Left colon (tissue), 2 donors: ENCODE measurements around the gene TMPRSS3. TPM values are rescaled to one million over a fixed set of nuclear protein-coding genes. Genes with fewer than 3 reads are reported as not detected.

Source experiments
- ATAC-seq: fragments of 200-7000 bp; cut with Tn5 transposase; one replicate; pipeline ENCODE4 v1.9.1; 2020; ENCODE audit warnings: mild to moderate bottlenecking, moderate library complexity
- DNase-seq, 2 donors: peaks; one replicate each; pipeline ENCODE4 v3.0.0-alpha.2; 2020
- intact Hi-C, 2 donors: fragments of 100-400 bp; cut with DNase I in 1 of 2; cut with micrococcal nuclease in 1 of 2; formaldehyde crosslinking; loops; one replicate each; pipeline versions ENCODE4 v1.11.2 to v1.14.0; 2022; cut with DNase I, micrococcal nuclease
- total RNA-seq, 2 donors: library from RNA; stranded (reverse); fragmentation: NEBNext Ultra II Directional; extraction: Animal tissue kit (Norgen Biotek cat#: 25700); gene quantifications; one replicate each; pipeline ENCODE4 v1.2.1, GENCODE V29; 2021
- donor health status: DM: no; HTN: no; CAD: no.
- donor health status: DM: yes; HTN: yes; CAD: no.

TMPRSS3 gene
- total RNA-seq, 2 donors from 2014 or later: 0.43 to 0.61 TPM

DNA sequence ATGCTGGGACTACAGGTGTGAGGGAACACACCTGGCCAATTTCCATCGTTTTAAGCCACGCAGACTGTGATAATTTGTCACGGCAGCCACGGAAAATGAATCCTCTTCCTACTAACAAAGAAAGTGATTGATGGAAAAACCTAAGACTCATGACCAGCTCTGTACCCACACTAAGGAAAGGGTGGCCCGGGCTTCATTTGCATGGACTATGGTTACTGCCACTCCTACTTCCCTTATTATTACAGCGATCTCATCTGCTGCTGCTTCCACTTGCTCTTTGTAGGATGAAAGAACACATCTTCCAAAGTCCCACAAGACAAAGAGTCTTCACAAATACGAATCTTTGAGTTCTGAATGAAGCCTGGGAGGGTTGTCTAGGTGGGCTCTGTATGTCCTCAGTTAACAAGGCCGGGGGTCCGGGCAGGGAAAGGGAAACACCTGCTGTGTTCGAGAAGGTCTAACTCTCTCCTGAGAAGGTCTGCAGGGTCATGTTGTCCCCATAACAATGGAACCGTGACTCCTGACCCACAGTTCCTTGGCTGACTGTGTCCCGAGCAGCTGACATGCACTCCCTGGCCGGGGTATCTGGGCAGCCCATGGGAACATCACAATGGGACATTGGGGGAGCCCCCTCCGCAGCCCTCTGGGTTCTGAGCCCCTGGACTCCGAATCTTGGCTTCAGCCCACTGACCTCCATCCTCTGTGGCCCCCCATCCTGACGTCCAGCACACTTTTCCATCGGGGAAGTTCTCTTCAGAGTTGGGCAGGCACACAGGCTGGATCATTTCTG lies 16.2 kb downstream of the TMPRSS3 start:
- intact Hi-C loops: no loop called here
- DNase-seq: peak in 1 of 2 donors; percentile 22
- no peak for ATAC-seq

DNA sequence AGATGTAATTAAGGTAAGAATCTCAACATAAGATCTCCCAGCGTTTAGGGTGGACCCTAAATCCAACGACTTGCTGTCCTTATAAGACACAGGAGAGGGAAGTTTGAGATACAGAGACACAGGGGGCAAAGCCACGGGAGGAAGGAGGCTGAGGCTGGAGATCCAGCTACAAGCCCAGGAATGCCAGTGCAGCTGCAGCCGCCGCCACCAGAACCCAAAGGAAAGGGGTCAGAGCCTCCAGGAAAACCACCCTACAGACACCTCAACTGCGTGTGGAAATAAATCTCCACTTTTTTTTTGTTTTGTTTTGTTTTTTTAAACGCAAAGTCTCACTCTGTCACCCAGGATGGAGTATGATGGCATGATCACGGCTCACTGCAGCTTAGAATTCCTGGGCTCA lies 17.4 kb downstream of the TMPRSS3 start:
- ATAC-seq (no peak), DNase-seq (no peak)
- intact Hi-C loops: no loop called here

DNA sequence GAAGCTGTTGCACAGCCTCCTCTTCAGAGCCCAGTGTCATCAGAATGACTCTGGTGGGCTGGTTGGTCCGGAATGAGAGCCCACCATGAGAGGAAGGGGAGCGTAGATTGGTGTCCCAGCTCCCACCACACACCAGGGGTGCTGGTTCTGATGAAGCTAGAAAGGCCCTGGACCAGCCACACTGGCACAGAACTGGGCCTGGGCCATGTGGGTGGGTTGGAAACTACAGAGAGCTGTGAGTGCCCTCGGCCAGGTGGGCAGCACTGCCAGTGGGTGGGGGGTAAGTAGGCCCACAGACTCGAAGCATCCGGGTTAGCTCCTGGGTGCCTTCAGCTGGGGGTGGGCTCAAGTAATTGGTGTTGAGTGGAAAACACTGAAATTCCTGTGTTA lies 17.9 kb downstream of the TMPRSS3 start:
- intact Hi-C loops: no loop called here
- ATAC-seq (no peak), DNase-seq (peak in 1 of 2 donors; percentile 16)

DNA sequence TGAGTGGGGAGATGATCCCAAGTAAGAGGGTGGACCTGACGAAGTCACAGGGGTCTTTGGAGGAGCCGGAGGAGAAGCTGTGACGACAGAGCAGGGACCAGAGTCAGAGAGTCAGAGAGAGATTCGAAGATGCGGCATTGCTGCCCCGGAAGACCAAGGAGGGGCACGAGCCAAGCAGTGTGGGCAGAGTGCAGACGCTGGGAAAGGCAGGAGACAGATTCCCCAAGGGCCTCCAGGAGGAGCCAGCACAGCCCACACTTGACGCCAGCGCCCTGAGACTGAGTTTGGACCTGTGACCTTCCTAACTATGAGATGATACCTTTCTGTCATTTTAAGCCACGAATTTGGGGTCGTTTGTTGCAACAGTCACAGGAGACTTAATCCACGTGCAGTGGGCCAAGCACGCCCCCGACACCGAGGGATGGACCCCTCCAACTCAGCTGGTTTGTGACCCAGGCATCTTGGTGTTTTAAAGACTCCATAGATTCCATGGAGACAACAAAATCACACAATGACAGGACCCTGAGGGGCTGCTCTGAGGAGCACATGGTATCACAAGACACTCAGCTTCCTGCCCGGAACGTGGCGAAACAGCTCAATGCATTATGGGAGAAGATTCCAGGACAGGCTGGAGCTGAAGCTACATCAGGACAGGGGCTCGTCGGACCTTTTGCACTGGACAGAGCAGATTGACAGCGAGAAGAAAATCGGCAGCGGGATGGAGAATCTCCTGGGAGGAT lies 18.5 kb downstream of the TMPRSS3 start:
- intact Hi-C loops: no loop called here
- peak in 1 of 2 donors; percentile 23 for DNase-seq
- ATAC-seq: no peak

DNA sequence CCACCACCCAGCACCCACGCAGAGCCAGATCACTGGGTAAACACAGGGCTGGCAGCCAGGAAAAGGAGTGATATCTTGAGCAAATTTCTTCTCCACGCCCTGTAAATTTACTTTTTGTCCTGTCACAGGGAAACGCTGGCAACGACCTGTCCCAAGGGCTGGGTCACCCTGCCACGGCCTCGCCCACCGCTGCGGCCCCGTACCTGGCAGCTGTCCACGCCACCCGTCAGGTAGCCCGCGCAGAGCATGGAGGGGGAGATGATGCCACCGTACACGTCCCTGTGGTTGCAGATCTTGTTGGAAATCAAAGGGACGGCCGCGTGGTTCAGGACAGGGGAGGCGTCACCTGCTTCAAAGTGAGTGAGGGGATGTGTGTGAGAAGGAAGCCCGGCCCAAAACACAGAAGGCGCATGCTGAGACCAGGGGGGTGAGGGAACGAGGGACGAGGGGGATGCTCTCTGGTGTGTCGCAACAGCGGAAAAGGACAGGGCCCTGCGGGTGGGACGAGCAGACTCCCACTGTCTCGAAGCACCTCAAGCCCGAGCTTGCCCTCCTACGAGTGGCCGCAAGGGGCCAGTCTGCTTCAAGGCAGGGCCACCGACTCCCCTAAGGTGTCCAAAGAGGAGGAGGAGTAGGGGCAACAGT lies 19.4 kb downstream of the TMPRSS3 start:
- ATAC-seq (peak; percentile 60), DNase-seq (peak in 1 of 2 donors; percentile 62)
- intact Hi-C loops: no loop called here

DNA sequence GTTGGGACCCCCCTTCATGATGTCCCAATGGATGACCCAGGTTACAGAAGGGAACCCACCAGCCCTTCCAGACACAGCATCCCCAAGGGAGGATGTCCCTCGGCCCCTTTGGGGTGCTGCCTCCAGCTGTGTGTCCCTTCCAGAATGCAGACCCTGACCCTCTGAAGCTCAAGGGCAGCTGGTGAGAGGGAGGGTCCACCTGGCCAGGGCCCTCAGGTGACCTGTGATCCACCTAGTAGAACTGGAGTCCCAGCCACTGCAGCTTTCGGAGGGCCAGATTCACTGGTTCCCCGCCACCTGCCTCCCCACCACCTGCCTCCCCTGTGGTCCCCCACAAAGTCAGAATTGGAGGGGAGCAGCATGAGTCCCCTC lies 19.9 kb downstream of the TMPRSS3 start:
- DNase-seq: peak; percentile 14 to 22
- no peak for ATAC-seq
- intact Hi-C loops: no loop called here

DNA sequence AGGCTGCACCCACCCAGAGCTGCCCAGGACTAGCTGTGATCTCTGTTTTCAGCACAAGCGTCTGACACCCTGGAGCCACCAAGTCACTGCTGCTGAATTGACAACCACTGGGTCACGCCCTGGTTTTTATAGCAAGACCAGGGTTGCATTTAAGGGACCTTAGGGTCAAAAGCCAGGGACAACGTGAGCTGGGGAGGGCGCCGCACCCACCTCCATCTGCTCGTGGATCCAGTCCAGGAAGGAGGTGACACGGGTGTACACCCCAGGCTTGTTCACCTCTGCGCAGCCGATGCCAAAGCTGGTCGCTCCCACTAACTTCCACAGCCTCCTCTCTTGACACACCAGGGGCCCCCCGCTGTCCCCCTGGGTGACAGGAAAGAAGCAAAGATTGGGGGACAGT lies 20.3 kb downstream of the TMPRSS3 start:
- intact Hi-C loops: no loop called here
- DNase-seq (peak; percentile 70 to 75), ATAC-seq (peak; percentile 83)

DNA sequence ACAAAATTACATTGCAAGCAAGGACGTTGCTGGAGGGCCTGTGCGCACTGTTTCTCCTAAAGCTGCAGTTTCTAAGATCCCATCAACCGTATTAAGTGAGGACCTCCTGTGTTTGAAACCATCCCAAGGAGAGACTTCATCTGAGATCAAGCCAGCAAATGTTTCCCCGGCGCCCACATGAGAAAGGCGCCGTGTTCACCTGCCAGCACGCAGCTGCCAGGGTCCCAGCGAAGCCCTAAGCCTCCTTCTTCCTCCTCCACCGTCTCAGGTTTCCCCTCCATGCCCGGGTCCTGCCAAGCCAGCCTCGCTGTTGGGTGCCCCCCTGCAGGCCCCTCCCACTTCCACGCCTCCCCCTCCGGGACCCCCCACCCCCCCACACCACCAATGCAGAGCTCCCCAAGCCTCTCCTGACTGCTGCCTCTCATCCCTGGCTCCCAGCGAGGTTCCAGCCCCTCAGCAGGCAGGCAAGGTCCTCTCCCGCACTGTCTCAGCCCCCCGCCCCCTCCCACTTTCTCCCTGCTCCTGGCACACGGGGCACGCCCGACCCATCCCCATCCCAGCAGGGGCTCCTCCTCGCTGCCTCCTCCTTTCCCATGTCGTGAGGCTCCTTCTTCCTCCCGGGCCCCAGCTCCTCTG lies 20.9 kb downstream of the TMPRSS3 start:
- DNase-seq (no peak), ATAC-seq (no peak)
- intact Hi-C loops: no loop called here

DNA sequence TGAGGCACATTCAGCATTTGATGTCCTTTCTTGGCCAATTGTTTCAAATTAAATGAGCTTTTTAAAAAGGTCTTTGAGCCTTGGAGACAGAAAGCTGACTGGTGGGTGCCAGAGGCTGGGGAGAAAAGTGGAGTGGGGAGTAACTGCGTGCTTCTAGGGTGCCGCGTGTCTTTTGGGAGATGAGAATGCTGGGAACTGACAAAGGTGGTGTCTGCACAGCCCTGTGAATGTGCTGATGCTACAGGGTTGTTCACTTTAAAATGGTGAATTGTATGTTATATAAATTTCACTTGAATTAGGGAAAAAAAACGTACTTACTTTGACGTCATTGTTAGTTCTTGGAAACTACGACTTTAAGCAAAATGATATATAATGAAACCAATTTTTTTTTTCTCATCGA lies 21.4 kb downstream of the TMPRSS3 start:
- DNase-seq (no peak), ATAC-seq (no peak)
- intact Hi-C loops: no loop called here

DNA sequence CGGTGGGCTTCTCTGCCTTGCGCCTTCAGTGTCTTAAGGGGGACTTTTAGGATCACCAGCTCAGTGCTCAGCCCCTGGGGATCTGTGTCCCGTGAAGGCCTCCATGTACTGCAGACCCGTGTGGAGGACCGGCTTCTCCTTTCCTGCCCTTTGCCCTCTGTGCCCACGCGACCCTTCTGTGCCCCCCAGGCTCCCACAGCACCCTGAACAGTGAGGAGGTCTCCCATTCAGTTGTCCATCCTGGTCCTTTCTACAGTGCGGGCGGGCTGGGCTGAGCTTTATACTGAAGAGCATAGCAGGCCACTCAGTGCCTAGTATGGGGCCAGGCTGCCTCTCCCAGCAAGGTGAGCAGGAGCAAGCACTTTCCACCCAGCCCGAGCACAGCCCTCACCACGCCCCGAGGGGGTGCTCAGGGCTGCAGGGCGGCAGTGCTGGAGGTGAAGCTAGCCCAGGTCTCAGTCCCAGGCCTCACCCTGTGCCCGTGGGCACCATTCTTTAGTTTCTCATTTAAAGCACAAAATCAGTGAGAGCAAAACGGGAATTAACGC lies 21.9 kb downstream of the TMPRSS3 start:
- no peak for DNase-seq
- no peak for ATAC-seq
- intact Hi-C loops: no loop called here

DNA sequence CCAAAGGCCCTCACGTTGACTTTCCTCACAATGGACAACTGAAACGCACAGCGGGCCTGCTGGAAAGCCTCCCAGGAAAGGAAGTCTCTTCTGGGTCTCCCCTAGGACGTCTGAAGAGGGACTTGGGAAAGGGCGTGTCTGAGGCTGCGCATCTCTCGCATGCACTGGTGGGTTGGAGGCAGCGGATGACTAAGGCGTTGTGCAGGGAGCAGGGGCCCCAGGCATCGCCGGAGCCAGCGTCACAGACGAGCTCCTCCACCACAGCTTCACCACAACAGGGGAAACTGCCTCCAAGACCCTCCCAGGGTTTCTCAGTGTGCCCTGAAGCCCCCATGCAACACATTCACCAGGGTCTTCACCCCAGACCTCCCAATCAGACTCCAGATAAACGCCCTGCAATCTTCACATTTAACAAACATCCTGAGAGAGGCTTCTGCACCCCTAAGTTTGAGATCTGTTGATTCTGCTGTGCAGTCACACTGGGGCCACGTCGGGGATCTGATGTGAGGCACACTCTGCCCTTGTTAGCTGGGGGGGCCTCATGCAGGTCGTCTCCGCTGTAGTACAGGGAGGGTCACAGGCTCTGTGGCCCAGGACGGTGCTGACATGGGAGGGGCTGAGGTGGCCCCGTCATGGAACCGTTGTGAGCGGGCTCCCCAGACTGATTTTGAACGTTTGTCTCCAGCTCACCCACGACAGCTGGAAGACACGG lies 22.5 kb downstream of the TMPRSS3 start:
- intact Hi-C loops: no loop called here
- ATAC-seq: no peak
- DNase-seq: no peak

DNA sequence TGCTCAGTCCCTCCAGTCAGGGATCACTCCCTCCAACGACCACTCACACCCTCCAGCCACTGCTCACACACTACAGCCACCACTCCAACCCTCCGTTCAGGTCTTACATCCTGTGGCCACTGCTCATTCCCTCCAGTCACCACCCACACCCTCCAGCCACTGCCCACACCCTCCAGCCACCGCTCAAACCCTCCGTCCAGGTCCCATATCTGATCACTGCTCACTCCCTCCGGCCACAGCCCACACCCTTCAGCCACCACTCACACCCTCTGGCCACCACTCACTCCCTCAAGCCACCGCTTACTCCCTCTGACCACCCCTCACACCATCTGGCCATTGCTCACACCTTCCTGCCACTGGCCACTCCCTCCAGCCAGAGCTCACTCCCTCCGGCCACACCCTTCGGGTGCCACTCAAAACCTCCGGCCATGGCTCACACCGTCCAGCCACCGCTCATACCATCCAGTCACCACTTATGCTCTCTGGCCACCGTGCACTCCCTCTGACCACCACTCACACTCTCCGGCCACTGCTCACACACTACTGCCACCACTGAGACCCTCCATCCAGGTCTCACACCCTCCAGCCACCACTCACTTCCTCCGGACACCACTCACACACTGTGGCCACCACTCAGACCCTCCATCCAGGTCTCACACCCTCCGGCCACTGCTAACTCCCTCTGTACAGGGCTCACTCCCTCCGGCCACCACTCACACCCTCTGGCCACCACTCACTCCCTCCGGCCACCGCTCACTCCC lies 24.8 kb downstream of the TMPRSS3 start:
- no peak for DNase-seq
- ATAC-seq: no peak
- intact Hi-C loops: no loop called here

DNA sequence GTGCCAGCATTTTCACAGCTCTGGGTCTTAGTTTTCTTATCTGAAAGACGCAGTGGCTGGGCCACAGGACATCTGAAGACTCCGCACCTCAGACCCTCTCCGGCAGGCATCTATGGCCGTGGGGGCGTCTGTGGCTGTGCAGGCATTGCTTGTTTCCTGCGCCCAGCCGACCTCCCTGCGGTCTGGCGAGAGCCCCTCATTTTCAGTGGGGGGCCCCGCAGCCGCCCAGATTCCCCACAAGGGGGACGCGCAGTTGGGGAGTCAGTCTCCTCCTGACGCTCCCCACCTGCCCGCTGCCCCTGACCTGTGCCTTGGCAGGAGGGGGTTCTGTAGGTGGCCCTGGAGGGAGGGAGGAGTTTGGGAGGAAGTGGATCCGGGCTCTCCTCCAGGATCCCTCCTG lies 26.0 kb downstream of the TMPRSS3 start:
- DNase-seq: no peak
- no peak for ATAC-seq
- intact Hi-C loops: no loop called here

DNA sequence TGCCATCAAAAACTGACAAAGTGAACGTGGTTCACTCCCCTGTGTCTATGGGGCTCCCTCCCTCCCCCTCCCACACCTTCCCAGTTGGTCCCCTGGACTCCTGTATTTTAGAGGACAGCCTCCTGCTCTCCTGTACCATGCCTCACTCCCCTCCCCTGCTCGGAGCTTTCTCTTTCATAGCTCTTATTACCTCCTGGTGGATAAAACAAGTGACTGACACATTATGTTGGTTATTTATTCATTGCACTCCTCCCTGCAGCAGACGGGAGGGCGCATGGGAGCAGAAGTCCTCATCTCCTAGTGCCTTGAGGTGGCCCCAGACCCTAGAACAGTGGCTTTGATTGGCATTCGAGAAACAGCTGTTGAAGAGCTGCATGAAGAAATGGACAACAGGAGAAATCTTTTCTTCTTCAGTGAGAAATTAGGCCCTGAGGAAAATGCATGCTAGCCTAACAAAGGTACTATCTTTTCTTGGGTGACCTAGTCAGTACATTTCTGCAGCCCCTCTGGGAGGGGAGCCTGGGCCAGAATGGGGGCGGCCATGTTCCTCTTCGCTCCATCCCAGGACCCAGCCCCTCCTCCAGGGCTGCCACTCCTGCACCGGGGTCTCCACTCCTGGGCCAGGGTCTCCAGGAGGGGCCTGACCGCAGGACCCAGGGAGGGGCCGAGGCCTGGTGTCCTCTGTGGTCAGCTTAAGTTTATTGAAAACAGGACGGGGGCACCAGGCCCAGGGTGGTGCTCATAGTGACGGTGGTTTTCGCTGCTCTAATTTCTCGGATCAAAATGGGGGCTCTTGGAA lies 28.3 kb downstream of the TMPRSS3 start:
- ATAC-seq: peak; percentile 55
- no peak for DNase-seq
- intact Hi-C loops: no loop called here

DNA sequence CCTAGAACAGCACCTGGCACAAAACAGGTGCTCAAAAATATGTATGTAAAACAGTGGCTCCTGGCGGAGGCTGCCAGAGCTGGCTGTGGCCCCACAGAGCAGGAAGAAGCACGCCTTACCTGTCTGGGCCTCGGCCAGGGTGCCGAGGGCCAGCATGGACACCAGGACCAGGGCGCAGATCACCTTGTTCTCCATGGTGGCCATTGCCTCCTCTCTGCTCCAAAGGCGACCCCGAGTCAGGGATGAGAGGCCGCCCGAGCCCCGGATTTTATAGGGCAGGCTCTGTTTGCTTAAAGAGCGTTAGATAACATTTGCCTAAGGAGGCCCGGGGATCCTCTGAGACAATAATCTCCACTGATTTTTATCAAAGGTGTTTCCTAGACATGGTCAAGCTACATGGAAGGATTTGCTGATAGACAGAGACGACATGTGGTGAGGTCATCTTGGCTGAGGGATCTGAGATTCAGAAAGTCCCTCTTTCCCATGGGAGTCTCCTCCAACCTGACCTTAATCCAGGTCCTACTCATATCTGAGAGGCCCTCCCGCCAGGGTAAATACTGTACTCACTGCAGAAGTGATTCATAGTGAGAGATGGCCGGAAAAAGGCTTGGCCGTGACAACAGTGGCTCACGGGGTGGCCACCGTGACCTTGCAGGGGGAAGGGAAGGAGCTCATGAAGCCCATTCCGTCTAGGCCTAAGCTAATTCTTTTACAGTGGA lies 29.4 kb downstream of the TMPRSS3 start, which contains the start of gene TFF1:
Gene TFF1, minus strand, starts transcription at position 244 of the 719 bp plus-strand sequence. Its CDS starts 40 bp downstream, at position 204.
- DNase-seq (peak; percentile 55 to 76), ATAC-seq (peak; percentile 82)
- intact Hi-C loops: no loop called here

DNA sequence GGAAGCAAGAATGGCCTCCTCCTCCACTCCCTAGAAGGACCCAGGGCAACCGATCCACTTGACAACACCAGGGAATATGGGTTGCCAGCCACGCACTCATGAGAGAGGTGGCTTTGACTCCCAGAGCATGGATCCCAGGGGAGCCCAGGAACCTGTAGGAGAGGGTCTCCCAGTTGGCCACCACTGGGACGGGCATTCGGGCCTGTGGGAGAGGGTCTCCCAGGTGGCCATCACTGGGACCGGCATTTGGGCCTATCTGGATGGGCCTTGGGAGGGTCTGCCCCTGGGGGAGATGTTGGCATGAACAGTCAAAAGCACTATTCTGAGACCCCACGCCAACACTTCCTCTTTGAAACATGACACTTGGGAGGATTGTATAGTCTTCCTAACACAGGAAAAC lies 30.1 kb downstream of the TMPRSS3 start:
- ATAC-seq (no peak), DNase-seq (no peak)
- intact Hi-C loops: no loop called here
